ENCODE data around the gene AGBL4.
"Not testable (repeated sequence)": the region's sequence is repeated elsewhere in the genome, so short reads cannot be mapped to it uniquely, and the experiment has no call there.

AGBL4 gene

GRCh38 chr1:49306507-49307070 is 717.2 kb downstream of the AGBL4 start (continued):
- TF ChIP-seq ZNF658 (tag by site-specific recombination; IDR thresholded peaks at IDR 0.05) (no peak), ZIC2 (tag by site-specific recombination; IDR thresholded peaks at IDR 0.05) (no peak), ZNF664 (tag by site-specific recombination; IDR thresholded peaks at IDR 0.05) (no peak), ZBTB21 (tag by site-specific recombination; IDR thresholded peaks at IDR 0.05) (no peak), ZNF704 (tag by site-specific recombination; IDR thresholded peaks at IDR 0.05) (no peak), ZNF521 (tag by site-specific recombination; IDR thresholded peaks at IDR 0.05) (no peak), ZNF433 (tag by site-specific recombination; IDR thresholded peaks at IDR 0.05; ENCODE audit: low read depth) (no peak), ZSCAN23 (tag by site-specific recombination; IDR thresholded peaks at IDR 0.05) (no peak), ZNF2 (tag by site-specific recombination; IDR thresholded peaks at IDR 0.05) (no peak)

- POLR2A ChIA-PET; H3K9me3 ChIP-seq (ENCODE audit: control insufficient read depth, insufficient read depth, low read depth, low read length); H3K27ac ChIP-seq (ENCODE audit: extremely low read depth, low read depth, low read length); H3K4me1 ChIP-seq (ENCODE audit: control insufficient read depth, insufficient read depth, low read length); H3K36me3 ChIP-seq (ENCODE audit: control insufficient read depth in 2 of 2, insufficient read depth in 1 of 2, low read length in 2 of 2); H3K4me3 ChIP-seq (ENCODE audit: low read depth, low read length); CTCF ChIA-PET: not testable (repeated sequence)
These were observed 721.4 kb downstream of the AGBL4 start for GRCh38 chr1:49302400-49302799.

- ChIA-PET CTCF (no interaction called here), POLR2A (no interaction called here)
- TF ChIP-seq ZNF416 (tag by site-specific recombination; IDR thresholded peaks at IDR 0.05): no peak
- no peak for TF ChIP-seq ZNF513 (tag by site-specific recombination; IDR thresholded peaks at IDR 0.05)
- no peak for TF ChIP-seq ZBTB26 (tag by site-specific recombination; optimal IDR thresholded peaks at IDR 0.05)
- TF ChIP-seq AEBP2 (tag by site-specific recombination; IDR thresholded peaks at IDR 0.05; ENCODE audit: borderline replicate concordance): no peak
- no peak for TF ChIP-seq ZSCAN5A (tag by site-specific recombination; IDR thresholded peaks at IDR 0.05)
- no peak for TF ChIP-seq ZNF121 (tag by site-specific recombination; IDR thresholded peaks at IDR 0.05)
- no peak for TF ChIP-seq ZNF248 (tag by site-specific recombination; IDR thresholded peaks at IDR 0.05)
- no peak for TF ChIP-seq GLI2 (tag by site-specific recombination; IDR thresholded peaks at IDR 0.05; ENCODE audit: borderline replicate concordance, low read depth)
- no peak for TF ChIP-seq ZNF174 (tag by site-specific recombination; IDR thresholded peaks at IDR 0.05)
- no peak for TF ChIP-seq ZNF549 (tag by site-specific recombination; IDR thresholded peaks at IDR 0.05)
- TF ChIP-seq SP7 (tag by site-specific recombination; IDR thresholded peaks at IDR 0.05): no peak
- no peak for TF ChIP-seq KLF16 (tag by site-specific recombination; IDR thresholded peaks at IDR 0.05)
- TF ChIP-seq ZNF776 (tag by site-specific recombination; IDR thresholded peaks at IDR 0.05; ENCODE audit: borderline replicate concordance): no peak
- TF ChIP-seq IKZF3 (tag by site-specific recombination; IDR thresholded peaks at IDR 0.05): no peak
- no peak for TF ChIP-seq TRIM28 (IDR thresholded peaks at IDR 0.05; ENCODE audit: borderline replicate concordance, low read length)
- no peak for TF ChIP-seq ZBTB21 (tag by site-specific recombination; IDR thresholded peaks at IDR 0.05)
- H3K4me3 ChIP-seq (ENCODE audit: low read depth, low read length): no peak overlapping the region
- no peaks in the 10 kb centered on the region for H3K9me3 ChIP-seq (ENCODE audit: control insufficient read depth, insufficient read depth, low read depth, low read length)
- H3K36me3 ChIP-seq (ENCODE audit: control insufficient read depth in 2 of 2, insufficient read depth in 1 of 2, low read length in 2 of 2): no peaks in the 10 kb centered on the region
- H3K4me1 ChIP-seq (ENCODE audit: control insufficient read depth, insufficient read depth, low read length): no peaks in the 10 kb centered on the region
- H3K27ac ChIP-seq (ENCODE audit: extremely low read depth, low read depth, low read length): no peak overlapping the region
These were observed 725.5 kb downstream of the AGBL4 start for GRCh38 chr1:49298304-49298703.

Measured in HEK293 (cell line).